Smooth muscle cell (in vitro differentiated cells): ENCODE results near the gene TNS3. TPM values are rescaled to one million over a fixed set of nuclear protein-coding genes. Genes with fewer than 3 reads are reported as not detected.

ENCODE experiments used
- DNase-seq: peaks from one replicate; lab custom pipeline; 2025; ENCODE audit not compliant: unreplicated experiment; lab: John Stamatoyannopoulos, UW
- H2AFZ ChIP-seq: fragments of 200-600 bp; sonication (generic); 2 replicates; pipeline ENCODE4 v1.6.0; 2016; ENCODE audit warnings: antibody characterized with exemption, low read depth, mild to moderate bottlenecking
- H3F3A ChIP-seq: fragments of 200-600 bp; sonication (generic); 2 replicates; pipeline ENCODE4 v1.6.0; 2017; ENCODE audit warnings: antibody characterized with exemption, low read depth
- H3K27ac ChIP-seq: fragments of 200-600 bp; sonication (generic); 2 replicates; pipeline ENCODE4 v1.5.1; 2016; ENCODE audit warnings: low read depth, mild to moderate bottlenecking
- H3K27me3 ChIP-seq: fragments of 200-600 bp; sonication (generic); 2 replicates; pipeline ENCODE4 v1.6.1; 2016; ENCODE audit warnings: low read depth, mild to moderate bottlenecking
- H3K36me3 ChIP-seq: fragments of 200-600 bp; sonication (generic); 2 replicates; pipeline ENCODE4 v1.5.1; 2016; ENCODE audit warnings: low read depth
- H3K4me1 ChIP-seq: fragments of 200-600 bp; sonication (generic); 2 replicates; pipeline ENCODE4 v1.5.1; 2016; ENCODE audit warnings: low read depth
- H3K4me2 ChIP-seq: fragments of 200-600 bp; sonication (generic); 2 replicates; pipeline ENCODE4 v1.6.0; 2016; ENCODE audit warnings: mild to moderate bottlenecking
- H3K4me3 ChIP-seq: fragments of 200-600 bp; sonication (generic); 2 replicates; pipeline ENCODE4 v1.5.1; 2016; ENCODE audit warnings: mild to moderate bottlenecking
- H3K79me2 ChIP-seq: fragments of 200-600 bp; sonication (generic); 2 replicates; pipeline ENCODE4 v1.6.0; 2016; ENCODE audit warnings: low read depth, mild to moderate bottlenecking
- H3K9ac ChIP-seq: fragments of 200-600 bp; sonication (generic); 2 replicates; pipeline ENCODE4 v1.6.0; 2016; ENCODE audit warnings: low read depth
- H3K9me3 ChIP-seq: fragments of 200-600 bp; sonication (generic); replicated peaks from 2 replicates; pipeline ENCODE4 v1.5.1; 2016; ENCODE audit warnings: low read depth
- H4K20me1 ChIP-seq: fragments of 200-600 bp; sonication (generic); 2 replicates; pipeline ENCODE4 v1.6.0; 2016; ENCODE audit warnings: low read depth
- WGBS: methylation state at CpG from one replicate; pipeline ENCODE4 v1.1.7; 2016; ENCODE audit warnings: low lambda C conversion rate; 5-methylcytosine and 5-hydroxymethylcytosine counted together
- polyA plus RNA-seq: library from polyadenylated mRNA; unstranded; fragments of >200 nt; fragmentation: Nextera tagmentation; extraction: Ambion mirVana; gene quantifications from 2 replicates; pipeline ENCODE4 v1.2.1, GENCODE V29; 2016
- total RNA-seq: library from RNA; depleted of rRNA; stranded (reverse); fragments of >200 nt; gene quantifications from 2 replicates; pipeline ENCODE4 v1.2.3, GENCODE V29; 2014
- TF ChIP-seq, protein P1 (sequence below): fragments of 200-600 bp; sonication (generic); IDR thresholded peaks from 2 replicates; pipeline ENCODE4 v1.5.1; 2017; ENCODE audit warnings: borderline replicate concordance, mild to moderate bottlenecking, antibody characterized with exemption; ENCODE audit not compliant: insufficient read depth, poor library complexity, severe bottlenecking

TNS3 gene
- total and polyA plus RNA-seq, 2 experiments from 2014 or later, result 32.6 to 50.5 TPM

DNA sequence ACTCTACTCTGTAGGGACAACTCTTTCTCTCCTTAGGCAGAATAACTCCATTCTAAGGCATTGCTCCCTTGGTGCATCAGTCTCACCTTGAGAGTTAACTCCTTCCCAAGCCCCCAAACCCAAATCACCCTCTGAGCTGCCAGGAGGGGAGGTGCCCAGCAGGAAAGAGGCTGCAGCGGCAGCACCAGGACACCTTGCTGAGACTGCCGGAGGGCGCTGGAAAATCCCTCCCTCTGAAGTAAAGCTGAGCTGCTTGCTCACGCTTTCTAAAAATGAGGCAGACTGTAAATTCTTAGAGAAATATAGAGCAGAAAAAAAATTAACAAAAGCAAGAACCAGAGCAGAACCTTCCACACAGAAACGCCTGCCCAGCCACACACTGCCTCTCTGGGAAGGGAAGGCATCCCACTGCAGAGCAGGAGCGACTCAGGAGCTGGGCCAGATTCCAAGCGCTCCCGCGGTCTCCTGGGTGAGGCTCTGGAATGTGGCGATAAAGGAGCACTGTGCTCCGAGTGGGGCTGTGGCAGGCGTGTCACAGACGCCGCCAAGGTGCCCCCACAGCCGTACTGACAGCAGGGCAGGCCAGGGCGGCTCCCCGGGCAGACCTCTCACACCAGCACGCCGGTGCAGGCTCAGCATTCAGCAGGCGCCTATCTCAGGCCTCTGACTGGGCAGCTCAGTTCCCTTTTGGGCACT, 202.1 kb downstream of the TNS3 start:
- no peak overlapping the region for H2AFZ ChIP-seq

DNA sequence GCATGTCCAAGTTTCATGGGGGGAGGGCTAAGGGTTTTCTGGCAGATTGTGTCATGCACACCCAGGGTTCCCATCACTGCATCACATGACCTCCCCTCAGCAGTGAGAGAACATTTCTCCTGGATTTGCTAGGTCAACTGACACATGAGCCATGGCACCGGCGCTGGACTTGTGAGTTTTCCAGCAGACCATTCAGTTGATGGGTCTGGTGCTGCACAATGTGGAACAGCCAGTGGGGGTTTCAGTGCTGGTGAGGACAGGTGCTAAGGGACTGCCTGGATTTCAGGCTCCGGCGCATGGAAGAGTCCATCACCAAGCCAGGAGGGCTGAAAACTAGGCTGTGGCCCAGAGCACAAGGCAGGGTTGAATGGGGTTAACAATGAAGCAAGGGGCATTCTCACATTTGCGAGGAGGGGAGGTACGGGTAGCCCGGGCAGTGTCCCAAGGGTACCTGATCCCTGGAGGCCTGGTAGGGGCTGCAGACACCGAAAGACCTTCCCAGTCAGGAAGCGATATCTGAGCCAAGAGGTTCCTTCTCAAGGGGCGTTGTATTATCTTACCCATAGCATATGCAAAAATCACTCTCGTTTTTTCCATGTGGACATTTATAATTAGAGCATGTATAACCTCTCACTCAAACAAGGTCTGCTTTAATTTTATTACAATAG, 203.0 kb downstream of the TNS3 start:
- WGBS, result 96% methylated on average over 11 of the region's 11 CpGs
- Histone ChIP-seq H4K20me1 (peaks cover 98% of the 10 kb centered on the region), H3K9me3 (no peaks in the 10 kb centered on the region), H3K4me1 (peaks cover 26% of the 10 kb centered on the region), H3K9ac (no peak overlapping the region), H2AFZ (no peak overlapping the region), H3K27me3 (no peaks in the 10 kb centered on the region), H3K27ac (peak overlapping the region; percentile 67), H3K79me2 (peaks cover 2% of the 10 kb centered on the region), H3K4me2 (peak overlapping the region; percentile 78), H3K36me3 (no peaks in the 10 kb centered on the region), H3K4me3 (no peak overlapping the region), H3F3A (peaks cover 29% of the 10 kb centered on the region)
- TF ChIP-seq, protein P1, sequence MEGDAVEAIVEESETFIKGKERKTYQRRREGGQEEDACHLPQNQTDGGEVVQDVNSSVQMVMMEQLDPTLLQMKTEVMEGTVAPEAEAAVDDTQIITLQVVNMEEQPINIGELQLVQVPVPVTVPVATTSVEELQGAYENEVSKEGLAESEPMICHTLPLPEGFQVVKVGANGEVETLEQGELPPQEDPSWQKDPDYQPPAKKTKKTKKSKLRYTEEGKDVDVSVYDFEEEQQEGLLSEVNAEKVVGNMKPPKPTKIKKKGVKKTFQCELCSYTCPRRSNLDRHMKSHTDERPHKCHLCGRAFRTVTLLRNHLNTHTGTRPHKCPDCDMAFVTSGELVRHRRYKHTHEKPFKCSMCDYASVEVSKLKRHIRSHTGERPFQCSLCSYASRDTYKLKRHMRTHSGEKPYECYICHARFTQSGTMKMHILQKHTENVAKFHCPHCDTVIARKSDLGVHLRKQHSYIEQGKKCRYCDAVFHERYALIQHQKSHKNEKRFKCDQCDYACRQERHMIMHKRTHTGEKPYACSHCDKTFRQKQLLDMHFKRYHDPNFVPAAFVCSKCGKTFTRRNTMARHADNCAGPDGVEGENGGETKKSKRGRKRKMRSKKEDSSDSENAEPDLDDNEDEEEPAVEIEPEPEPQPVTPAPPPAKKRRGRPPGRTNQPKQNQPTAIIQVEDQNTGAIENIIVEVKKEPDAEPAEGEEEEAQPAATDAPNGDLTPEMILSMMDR, result no peak
- DNase-seq, result no peak

More for the DNA sequence above, 202.1 kb downstream of the TNS3 start:
- Histone ChIP-seq H3K4me3 (no peak overlapping the region), H3K27ac (peak overlapping the region; percentile 67), H3K4me2 (peak overlapping the region; percentile 78), H4K20me1 (peaks cover 98% of the 10 kb centered on the region), H3F3A (peaks cover 33% of the 10 kb centered on the region), H3K79me2 (no peaks in the 10 kb centered on the region), H3K27me3 (no peaks in the 10 kb centered on the region), H3K36me3 (no peaks in the 10 kb centered on the region), H3K9ac (no peak overlapping the region), H3K9me3 (no peaks in the 10 kb centered on the region), H3K4me1 (peaks cover 26% of the 10 kb centered on the region)
- WGBS, result 13% methylated on average over 20 of the region's 20 CpGs
- DNase-seq, result peak; percentile 19
- TF ChIP-seq, protein P1, result no peak

DNA sequence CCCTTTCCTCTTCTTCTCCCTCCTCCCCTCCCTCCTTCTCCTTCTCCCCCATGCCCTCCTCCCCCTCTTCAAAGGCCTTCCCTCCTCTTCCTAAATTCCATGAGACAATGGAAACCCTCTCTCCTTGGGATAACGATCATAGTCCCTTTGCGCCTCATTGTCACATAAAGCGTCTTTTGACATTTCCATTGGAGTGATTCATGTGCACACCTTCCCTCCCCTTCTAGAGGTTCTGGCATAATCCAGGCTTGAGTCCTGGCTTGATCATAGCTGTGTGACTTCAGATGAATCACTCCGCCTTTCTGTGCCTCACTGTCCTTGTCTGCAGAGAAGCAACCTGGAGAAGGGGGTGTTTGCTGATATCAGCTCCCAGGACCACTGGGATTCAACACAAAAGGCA, 204.2 kb downstream of the TNS3 start:
- Histone ChIP-seq H3K9me3 (no peaks in the 10 kb centered on the region), H3K9ac (no peak overlapping the region), H3K27ac (no peak overlapping the region), H3K79me2 (peaks cover 9% of the 10 kb centered on the region), H3K4me2 (no peak overlapping the region), H3F3A (peaks cover 23% of the 10 kb centered on the region), H3K27me3 (no peaks in the 10 kb centered on the region), H3K4me1 (peaks cover 26% of the 10 kb centered on the region), H4K20me1 (peaks cover 98% of the 10 kb centered on the region), H3K36me3 (no peaks in the 10 kb centered on the region), H3K4me3 (no peak overlapping the region), H2AFZ (no peak overlapping the region)
- 89% methylated on average over 4 of the region's 4 CpGs for WGBS
- no peak for DNase-seq
- TF ChIP-seq, protein P1, result no peak
